H1 (cell line): ENCODE results near the gene WNT5A. TPM values are rescaled to one million over a fixed set of nuclear protein-coding genes. Genes with fewer than 3 reads are reported as not detected.

Experiments used
- CTCF ChIA-PET: fragments of 300-600 bp; sonication (Branson Sonifier 250); formaldehyde crosslinking; loops from one replicate; lab custom pipeline; 2021; ENCODE audit not compliant: partially characterized antibody; lab: Charles Lee
- POLR2A ChIA-PET: fragments of 300-600 bp; sonication (Branson Sonifier 250); formaldehyde crosslinking; loops from one replicate; lab custom pipeline; 2021; ENCODE audit warnings: inconsistent platforms; ENCODE audit not compliant: partially characterized antibody; lab: Charles Lee
- DNase-seq, 2 experiments: peaks; one replicate each; pipeline versions ENCODE4 v3.0.0 to v3.0.0-alpha.2; 2010 to 2022; ENCODE audit warnings: low spot score in 2 of 2, low read depth in 1 of 2, mixed read lengths in 1 of 2
- FAIRE-seq: peaks from 2 replicates; lab custom pipeline; 2011; peaks lifted over from hg19 to GRCh38; lab: Jason Lieb, UNC
- H2AFZ ChIP-seq: 2 replicates; pipeline ENCODE4 v1.8.1; 2012; ENCODE audit warnings: low read length, inconsistent platforms
- H2AK5ac ChIP-seq: 2 replicates; pipeline ENCODE4 v1.6.1; 2013; ENCODE audit warnings: low read depth, low read length
- H2BK120ac ChIP-seq: replicated peaks from 2 replicates; pipeline ENCODE3; 2013; ENCODE audit warnings: low read depth, low read length, inconsistent platforms
- H2BK12ac ChIP-seq: 2 replicates; pipeline ENCODE4 v1.6.1; 2013; ENCODE audit warnings: low read depth, low read length
- H2BK15ac ChIP-seq: 2 replicates; pipeline ENCODE4 v1.6.1; 2013; ENCODE audit warnings: low read length
- H2BK20ac ChIP-seq: 2 replicates; pipeline ENCODE4 v1.6.1; 2013; ENCODE audit warnings: low read length
- H2BK5ac ChIP-seq: 2 replicates; pipeline ENCODE4 v1.6.1; 2013; ENCODE audit warnings: low read depth, low read length
- H3K14ac ChIP-seq: 2 replicates; pipeline ENCODE4 v1.6.1; 2013; ENCODE audit warnings: inconsistent platforms; ENCODE audit not compliant: insufficient read length
- H3K18ac ChIP-seq: 2 replicates; pipeline ENCODE4 v1.6.1; 2013; ENCODE audit warnings: low read length; ENCODE audit errors: extremely low read depth
- H3K23ac ChIP-seq: 2 replicates; pipeline ENCODE4 v1.6.1; 2013; ENCODE audit warnings: inconsistent platforms; ENCODE audit not compliant: insufficient read length
- H3K23me2 ChIP-seq: 2 replicates; pipeline ENCODE4 v1.6.1; 2013; ENCODE audit warnings: low read depth, low read length
- H3K27ac ChIP-seq: 2 replicates; pipeline ENCODE4 v1.6.1; 2011; ENCODE audit warnings: low read depth, low read length, inconsistent platforms
- H3K27me3 ChIP-seq, 4 experiments: replicated peaks in 1 of 4; 1 replicate in 1 of 4; 2 replicates in 3 of 4; pipeline versions ENCODE4 v1.6.1 to v1.8.1; 2011 to 2013; ENCODE audit warnings: low read length in 3 of 4, mild to moderate bottlenecking in 3 of 4, inconsistent platforms in 2 of 4, mixed read lengths in 2 of 4, moderate library complexity in 1 of 4; ENCODE audit not compliant: control insufficient read depth in 3 of 4, insufficient read depth in 3 of 4; ENCODE audit errors: extremely low read depth in 1 of 4
- H3K36me3 ChIP-seq, 4 experiments: 2 replicates each; pipeline versions ENCODE4 v1.6.1 to v1.8.1; 2011 to 2013; ENCODE audit warnings: mild to moderate bottlenecking in 4 of 4, low read length in 3 of 4, moderate library complexity in 2 of 4, control low read depth in 1 of 4, inconsistent platforms in 1 of 4; ENCODE audit not compliant: insufficient read depth in 4 of 4, control insufficient read depth in 2 of 4
- H3K4ac ChIP-seq: replicated peaks from 2 replicates; pipeline ENCODE3; 2013; ENCODE audit warnings: low read length, low read depth, mixed read lengths, inconsistent platforms; ENCODE audit not compliant: insufficient read length
- H3K4me1 ChIP-seq, 4 experiments: replicated peaks in 1 of 4; 1 replicate in 1 of 4; 2 replicates in 3 of 4; pipeline versions ENCODE4 v1.6.1 to v1.8.1; 2011 to 2013; ENCODE audit warnings: low read length in 3 of 4, inconsistent platforms in 2 of 4, mixed read lengths in 1 of 4; ENCODE audit not compliant: insufficient read depth in 4 of 4, control insufficient read depth in 3 of 4
- H3K4me2 ChIP-seq, 2 experiments: 2 replicates each; pipeline versions ENCODE4 v1.6.1 to v1.8.1; 2011 to 2013; ENCODE audit warnings: low read depth in 2 of 2, low read length in 2 of 2, control low read depth in 1 of 2, inconsistent platforms in 1 of 2, mild to moderate bottlenecking in 1 of 2; ENCODE audit not compliant: insufficient read depth in 1 of 2
- H3K4me3 ChIP-seq, 4 experiments: fragments of 200-600, 300-600 bp in 1 of 4; sonication (generic), shearing (Covaris generic), sonication (Bioruptor Twin) in 1 of 4; 2 replicates each; pipeline versions ENCODE4 v1.5.1 to v1.8.1; 2011 to 2016; ENCODE audit warnings: low read length in 4 of 4, low read depth in 3 of 4, control low read depth in 2 of 4, inconsistent platforms in 2 of 4, mild to moderate bottlenecking in 2 of 4, mixed read lengths in 1 of 4, moderate library complexity in 1 of 4; ENCODE audit not compliant: insufficient read depth in 2 of 4; ENCODE audit errors: extremely low read depth in 1 of 4
- H3K56ac ChIP-seq: replicated peaks from 2 replicates; pipeline ENCODE3; 2013; ENCODE audit warnings: low read depth, mild to moderate bottlenecking, mixed read lengths, low read length, inconsistent platforms; ENCODE audit not compliant: insufficient read length
- H3K79me1 ChIP-seq: 2 replicates; pipeline ENCODE4 v1.6.1; 2013; ENCODE audit warnings: low read depth, low read length, control low read depth
- H3K79me2 ChIP-seq, 2 experiments: 2 replicates each; pipeline versions ENCODE4 v1.6.1 to v1.8.1; 2012 to 2013; ENCODE audit warnings: low read length in 2 of 2, mild to moderate bottlenecking in 2 of 2, inconsistent platforms in 1 of 2; ENCODE audit not compliant: insufficient read depth in 2 of 2, control insufficient read depth in 1 of 2
- H3K9ac ChIP-seq, 4 experiments: replicated peaks in 1 of 4; 1 replicate in 1 of 4; 2 replicates in 3 of 4; pipeline versions ENCODE4 v1.6.1 to v1.8.1; 2011 to 2013; ENCODE audit warnings: low read depth in 3 of 4, low read length in 3 of 4, control low read depth in 2 of 4, mild to moderate bottlenecking in 2 of 4, moderate library complexity in 2 of 4, inconsistent platforms in 1 of 4; ENCODE audit errors: extremely low read depth in 1 of 4
- H3K9me3 ChIP-seq, 2 experiments: 2 replicates each; pipeline versions ENCODE4 v1.6.1 to v1.8.1; 2012 to 2013; ENCODE audit warnings: mild to moderate bottlenecking in 2 of 2, moderate library complexity in 2 of 2, control low read depth in 1 of 2, inconsistent platforms in 1 of 2, low read depth in 1 of 2, low read length in 1 of 2, mixed read lengths in 1 of 2; ENCODE audit not compliant: insufficient read depth in 2 of 2
- H4K20me1 ChIP-seq, 2 experiments: replicated peaks in 1 of 2; 2 replicates each; pipeline versions ENCODE3 to v1.8.1; 2011 to 2013; ENCODE audit warnings: inconsistent platforms in 2 of 2, low read length in 2 of 2, mild to moderate bottlenecking in 1 of 2; ENCODE audit not compliant: insufficient read depth in 2 of 2, control insufficient read depth in 1 of 2
- H4K5ac ChIP-seq: 2 replicates; pipeline ENCODE4 v1.6.1; 2013; ENCODE audit warnings: low read length, low read depth, mixed read lengths, inconsistent platforms; ENCODE audit not compliant: insufficient read length
- H4K8ac ChIP-seq: 2 replicates; pipeline ENCODE4 v1.8.0; 2013; ENCODE audit warnings: mild to moderate bottlenecking, moderate library complexity, low read length, inconsistent platforms; ENCODE audit not compliant: insufficient read depth; ENCODE audit errors: extremely low read depth
- H4K91ac ChIP-seq: replicated peaks from 2 replicates; pipeline ENCODE3; 2013; ENCODE audit warnings: low read length, mixed read lengths, inconsistent platforms; ENCODE audit not compliant: insufficient read length
- BACH1 ChIP-seq: IDR thresholded peaks from 2 replicates; pipeline ENCODE4 v1.6.1; 2012; ENCODE audit warnings: low read length, improper control_type of control experiment
- CTCF ChIP-seq, 3 experiments: IDR thresholded peaks; 1 replicate in 2 of 3; 2 replicates in 1 of 3; pipeline versions ENCODE4 v1.5.1 to v1.6.1; 2011; ENCODE audit warnings: low read length in 3 of 3, mild to moderate bottlenecking in 3 of 3, inconsistent platforms in 2 of 3, low read depth in 1 of 3, moderate library complexity in 1 of 3; ENCODE audit not compliant: insufficient read depth in 1 of 3; ENCODE audit errors: control extremely low read depth in 1 of 3
- EP300 ChIP-seq, 2 experiments: IDR thresholded peaks; 1 replicate in 1 of 2; 2 replicates in 1 of 2; pipeline ENCODE4 v1.6.1; 2011 to 2012; ENCODE audit warnings: low read depth in 2 of 2, low read length in 2 of 2, mild to moderate bottlenecking in 2 of 2, borderline replicate concordance in 1 of 2, inconsistent platforms in 1 of 2, moderate library complexity in 1 of 2
- FOSL1 ChIP-seq: IDR thresholded peaks from 2 replicates; pipeline ENCODE4 v1.6.1; 2011; ENCODE audit warnings: mild to moderate bottlenecking, low read depth, low read length, moderate library complexity; ENCODE audit not compliant: insufficient read depth
- HDAC6 ChIP-seq: IDR thresholded peaks from one replicate; pipeline ENCODE4 v1.7.1; 2012; ENCODE audit warnings: low read depth, mild to moderate bottlenecking, inconsistent platforms, low read length, moderate library complexity
- KDM4A ChIP-seq: IDR thresholded peaks from one replicate; pipeline ENCODE4 v1.7.1; 2012; ENCODE audit warnings: low read depth, mild to moderate bottlenecking, moderate library complexity, low read length, inconsistent platforms; ENCODE audit not compliant: severe bottlenecking
- NRF1 ChIP-seq: IDR thresholded peaks from 2 replicates; pipeline ENCODE4 v1.6.1; 2011; ENCODE audit warnings: mild to moderate bottlenecking, low read depth, low read length, improper control_type of control experiment
- RXRA ChIP-seq: IDR thresholded peaks from 2 replicates; pipeline ENCODE4 v1.6.1; 2011; ENCODE audit warnings: low read depth, mild to moderate bottlenecking, low read length, moderate library complexity; ENCODE audit not compliant: insufficient read depth
- SP4 ChIP-seq: IDR thresholded peaks from 2 replicates; pipeline ENCODE4 v1.6.1; 2012; ENCODE audit warnings: low read length, inconsistent platforms
- SUZ12 ChIP-seq: fragments of 200-600 bp; sonication (generic); IDR thresholded peaks from 2 replicates; pipeline ENCODE4 v1.6.1; 2012; ENCODE audit warnings: mild to moderate bottlenecking, inconsistent platforms, low read length, moderate library complexity, mixed read lengths
- TAF1 ChIP-seq: IDR thresholded peaks from 2 replicates; pipeline ENCODE4 v1.6.1; 2011; ENCODE audit warnings: mild to moderate bottlenecking, low read depth, low read length
- WGBS, 2 experiments: shearing (Covaris generic) in 1 of 2; methylation state at CpG; one replicate each; pipeline versions ENCODE4 v1.1.6 to v1.1.7; 2013 to 2015; ENCODE audit warnings: low lambda C conversion rate in 2 of 2, mixed read lengths in 2 of 2, inconsistent platforms in 1 of 2, low coverage in 1 of 2, missing lambda C conversion rate in 1 of 2; ENCODE audit not compliant: insufficient replicate concordance in 2 of 2, insufficient coverage in 1 of 2, insufficient read length in 1 of 2; ENCODE audit errors: extremely low coverage in 1 of 2, missing lambda C conversion rate in 1 of 2; 5-methylcytosine and 5-hydroxymethylcytosine counted together
- polyA plus RNA-seq, 7 experiments: library from polyadenylated mRNA; depleted of rRNA in 3 of 7; stranded (reverse) in 5 of 7; unstranded in 2 of 7; fragments of >200 nt in 5 of 7; fragments of 200-250 nt in 2 of 7; gene quantifications; 1 replicate in 5 of 7; 2 replicates in 1 of 7; 4 replicates in 1 of 7; pipeline versions ENCODE4 v1.2.1 to v1.2.3, GENCODE V29; 2011 to 2013; ENCODE audit warnings: missing spikeins in 2 of 7, mixed read lengths in 2 of 7
- total RNA-seq: library from RNA; stranded (reverse); fragmentation: NEBNext Ultra II Directional; extraction: Animal tissue kit (Norgen Biotek cat#: 25700); gene quantifications from 2 replicates; pipeline ENCODE4 v1.2.1, GENCODE V29; 2021

WNT5A gene
- total and polyA plus RNA-seq, 2 of the 8 experiments (the other 6 are each of a cell fraction or from before 2014, with no cell fraction given): 3.9 to 5.6 TPM

- ChIA-PET CTCF (no interaction called here), POLR2A (no interaction called here)
- no peak overlapping the region for H4K8ac ChIP-seq
- H3K23ac ChIP-seq: no peak overlapping the region
- H3K18ac ChIP-seq: no peak overlapping the region; the same call in 1 of the 2 replicates
- H3K23me2 ChIP-seq: no peaks in the 10 kb centered on the region
- H3K36me3 ChIP-seq: no peaks in the 10 kb centered on the region
- no peaks in the 10 kb centered on the region for H3K4me1 ChIP-seq
- no peak overlapping the region for H4K91ac ChIP-seq
- no peak overlapping the region for H2BK15ac ChIP-seq
- H2BK5ac ChIP-seq: no peak overlapping the region
- no peak for FAIRE-seq
- DNase-seq: no peak
- H3K56ac ChIP-seq: no peak overlapping the region
- no peak overlapping the region for H2AFZ ChIP-seq
- H2AK5ac ChIP-seq: no peak overlapping the region
- no peaks in the 10 kb centered on the region; a peak in 1 of 7 replicates for H3K27me3 ChIP-seq
- H3K4ac ChIP-seq: no peak overlapping the region
- no peak overlapping the region for H3K4me3 ChIP-seq
- H2BK120ac ChIP-seq: no peak overlapping the region
- no peak overlapping the region for H4K5ac ChIP-seq
- no peak overlapping the region for H3K9ac ChIP-seq
- H2BK20ac ChIP-seq: no peak overlapping the region
- H3K79me1 ChIP-seq: no peaks in the 10 kb centered on the region
- H3K14ac ChIP-seq: no peak overlapping the region
- H3K9me3 ChIP-seq: no peaks in the 10 kb centered on the region
- no peaks in the 10 kb centered on the region for H4K20me1 ChIP-seq
- H3K4me2 ChIP-seq: no peak overlapping the region
- H3K27ac ChIP-seq: no peak overlapping the region
- H3K79me2 ChIP-seq: no peaks in the 10 kb centered on the region
- 86% methylated on average over 6 of the region's 6 CpGs; no CpG with 5 or more reads in 1 of the 2 experiments for WGBS, 2 experiments
- no peak overlapping the region; the same call in 1 of the 2 replicates for H2BK12ac ChIP-seq
- TF ChIP-seq RXRA (no peak), BACH1 (no peak), KDM4A (no peak), NRF1 (no peak), CTCF (IDR thresholded peaks at IDR 0.05; ENCODE audit: control extremely low read depth in 1 of 3, insufficient read depth in 1 of 3, low read depth in 1 of 3, low read length in 3 of 3) (no peak), SUZ12 (no peak), HDAC6 (no peak), FOSL1 (no peak), SP4 (no peak), EP300 (IDR thresholded peaks at IDR 0.05; ENCODE audit: borderline replicate concordance in 1 of 2, low read depth in 2 of 2, low read length in 2 of 2) (no peak), TAF1 (no peak)
Observed at GRCh38 chr3:55445551-55445950, 41.6 kb downstream of the WNT5A start.
